ENCODE data around the gene ANKS1B. TPM values are rescaled to one million over a fixed set of nuclear protein-coding genes. Genes with fewer than 3 reads are reported as not detected.

Gene ANKS1B
- total RNA-seq, 1 donor from 2014 or later = 11.3 TPM

DNA sequence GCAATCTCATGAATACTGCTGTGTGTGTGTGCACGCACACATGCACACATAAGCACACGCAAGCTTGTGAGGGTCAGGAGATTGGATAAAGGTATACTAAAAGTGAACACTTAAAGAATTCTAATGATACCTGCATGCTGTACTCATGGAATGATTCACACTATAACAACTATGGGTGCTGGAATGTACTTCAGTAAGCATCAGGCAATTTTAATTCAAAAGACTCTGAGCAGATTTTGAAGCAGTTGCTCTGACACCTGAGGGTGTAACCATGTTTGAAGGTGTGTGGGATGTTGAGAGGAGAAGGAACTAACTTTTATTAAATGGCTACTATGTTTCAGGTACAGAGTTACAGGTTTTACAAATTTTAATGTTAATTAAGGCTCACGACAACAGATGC, 275.6 kb downstream of the ANKS1B start:
- H3K4me3 Mint-ChIP-seq (ENCODE audit: unreplicated experiment) = no peak overlapping the region
- DNase-seq = no peak
- no peak overlapping the region for H3K27ac Mint-ChIP-seq (ENCODE audit: unreplicated experiment)
- no peaks in the 10 kb centered on the region for H3K27me3 Mint-ChIP-seq (ENCODE audit: unreplicated experiment)
- no peaks in the 10 kb centered on the region for H3K4me1 Mint-ChIP-seq (ENCODE audit: low read depth, unreplicated experiment)
- TF ChIP-seq, protein P1, sequence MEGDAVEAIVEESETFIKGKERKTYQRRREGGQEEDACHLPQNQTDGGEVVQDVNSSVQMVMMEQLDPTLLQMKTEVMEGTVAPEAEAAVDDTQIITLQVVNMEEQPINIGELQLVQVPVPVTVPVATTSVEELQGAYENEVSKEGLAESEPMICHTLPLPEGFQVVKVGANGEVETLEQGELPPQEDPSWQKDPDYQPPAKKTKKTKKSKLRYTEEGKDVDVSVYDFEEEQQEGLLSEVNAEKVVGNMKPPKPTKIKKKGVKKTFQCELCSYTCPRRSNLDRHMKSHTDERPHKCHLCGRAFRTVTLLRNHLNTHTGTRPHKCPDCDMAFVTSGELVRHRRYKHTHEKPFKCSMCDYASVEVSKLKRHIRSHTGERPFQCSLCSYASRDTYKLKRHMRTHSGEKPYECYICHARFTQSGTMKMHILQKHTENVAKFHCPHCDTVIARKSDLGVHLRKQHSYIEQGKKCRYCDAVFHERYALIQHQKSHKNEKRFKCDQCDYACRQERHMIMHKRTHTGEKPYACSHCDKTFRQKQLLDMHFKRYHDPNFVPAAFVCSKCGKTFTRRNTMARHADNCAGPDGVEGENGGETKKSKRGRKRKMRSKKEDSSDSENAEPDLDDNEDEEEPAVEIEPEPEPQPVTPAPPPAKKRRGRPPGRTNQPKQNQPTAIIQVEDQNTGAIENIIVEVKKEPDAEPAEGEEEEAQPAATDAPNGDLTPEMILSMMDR (IDR thresholded peaks at IDR 0.05; ENCODE audit: partially characterized antibody, unreplicated experiment) = no peak
- no peaks in the 10 kb centered on the region for H3K9me3 Mint-ChIP-seq (ENCODE audit: unreplicated experiment)
- no peaks in the 10 kb centered on the region for H3K36me3 Mint-ChIP-seq (ENCODE audit: unreplicated experiment)

DNA sequence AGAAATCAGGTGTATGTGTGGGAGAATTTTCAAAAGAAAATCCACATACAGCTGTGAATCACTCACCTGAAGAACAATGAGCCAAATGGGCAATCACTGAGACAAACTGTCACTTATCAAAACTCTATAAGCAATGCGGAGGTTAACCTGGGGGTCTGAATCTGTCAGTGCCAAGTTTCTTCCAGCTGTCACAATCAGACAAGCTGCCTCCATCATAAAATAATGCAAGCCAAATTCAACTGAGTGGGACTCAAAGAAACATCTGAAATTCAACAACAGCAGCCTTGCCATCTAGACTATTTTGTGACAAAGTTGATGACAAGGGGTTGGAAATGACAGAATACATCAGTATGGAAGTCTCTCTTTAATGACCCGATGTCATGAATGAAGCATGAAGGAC, 276.9 kb downstream of the ANKS1B start:
- no peaks in the 10 kb centered on the region for H3K9me3 Mint-ChIP-seq (ENCODE audit: unreplicated experiment)

DNA sequence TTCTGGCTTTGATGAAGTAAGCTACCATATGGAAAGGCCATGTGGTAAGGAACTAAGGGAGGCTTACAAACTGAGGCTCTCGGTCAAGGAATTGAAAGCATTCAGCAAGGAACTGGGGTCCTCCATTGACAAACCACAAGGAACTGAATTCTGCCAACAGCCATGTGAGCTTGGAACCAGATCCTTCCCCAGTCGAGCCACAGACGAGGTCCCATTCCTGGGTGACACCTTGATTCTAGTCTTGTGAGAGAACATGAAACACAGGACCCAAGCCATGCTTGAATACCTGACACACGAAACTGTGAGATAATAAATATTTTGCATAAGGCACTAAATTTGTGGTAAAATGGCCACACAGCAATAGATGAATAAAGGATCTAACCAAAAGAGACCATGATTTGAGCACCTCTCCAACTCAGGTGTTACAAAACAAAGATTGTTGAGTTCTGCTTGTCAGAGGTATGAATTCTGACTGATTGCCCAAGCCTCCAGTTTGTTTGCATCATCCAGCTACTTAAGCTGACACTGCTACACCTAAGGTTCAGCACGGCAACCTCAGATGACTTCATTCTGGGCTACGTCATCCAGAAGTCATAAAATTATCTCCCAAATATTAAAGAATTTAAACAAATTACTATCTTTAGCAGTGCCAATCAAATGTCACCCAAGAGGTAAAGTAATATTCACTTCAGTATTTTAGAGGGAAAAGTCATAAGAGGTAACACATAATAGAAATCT, 277.8 kb downstream of the ANKS1B start:
- Mint-ChIP-seq H3K4me1 (ENCODE audit: low read depth, unreplicated experiment) (no peaks in the 10 kb centered on the region), H3K27ac (ENCODE audit: unreplicated experiment) (no peak overlapping the region), H3K36me3 (ENCODE audit: unreplicated experiment) (no peaks in the 10 kb centered on the region), H3K4me3 (ENCODE audit: unreplicated experiment) (no peak overlapping the region), H3K9me3 (ENCODE audit: unreplicated experiment) (no peaks in the 10 kb centered on the region), H3K27me3 (ENCODE audit: unreplicated experiment) (no peaks in the 10 kb centered on the region)
- TF ChIP-seq, protein P1 (IDR thresholded peaks at IDR 0.05; ENCODE audit: partially characterized antibody, unreplicated experiment) = no peak
- no peak for DNase-seq

More for the DNA sequence above, 276.9 kb downstream of the ANKS1B start:
- H3K36me3 Mint-ChIP-seq (ENCODE audit: unreplicated experiment) = no peaks in the 10 kb centered on the region
- H3K27me3 Mint-ChIP-seq (ENCODE audit: unreplicated experiment) = no peaks in the 10 kb centered on the region
- H3K4me1 Mint-ChIP-seq (ENCODE audit: low read depth, unreplicated experiment) = no peaks in the 10 kb centered on the region
- TF ChIP-seq, protein P1 (IDR thresholded peaks at IDR 0.05; ENCODE audit: partially characterized antibody, unreplicated experiment) = no peak
- no peak for DNase-seq
- H3K27ac Mint-ChIP-seq (ENCODE audit: unreplicated experiment) = no peak overlapping the region
- no peak overlapping the region for H3K4me3 Mint-ChIP-seq (ENCODE audit: unreplicated experiment)

DNA sequence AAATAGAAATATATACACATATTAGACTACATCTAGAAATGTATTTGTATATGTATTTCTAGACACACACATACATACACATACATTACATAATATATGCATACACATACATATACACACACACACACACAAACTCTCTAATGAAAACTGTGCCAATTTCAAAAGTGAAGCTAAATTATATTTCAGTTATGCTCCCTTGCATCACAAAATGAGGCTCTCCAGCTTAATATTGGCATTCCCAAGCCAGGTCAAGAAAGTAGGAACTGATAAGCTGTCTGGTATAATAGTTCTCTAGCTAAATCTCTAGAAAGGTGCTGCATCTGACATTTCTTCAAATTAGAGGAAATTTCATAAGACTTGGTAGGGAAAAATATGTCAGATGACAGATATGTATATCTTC, 280.3 kb downstream of the ANKS1B start:
- Mint-ChIP-seq H3K27me3 (ENCODE audit: unreplicated experiment) (no peaks in the 10 kb centered on the region), H3K36me3 (ENCODE audit: unreplicated experiment) (no peaks in the 10 kb centered on the region), H3K27ac (ENCODE audit: unreplicated experiment) (no peak overlapping the region), H3K4me1 (ENCODE audit: low read depth, unreplicated experiment) (no peaks in the 10 kb centered on the region), H3K9me3 (ENCODE audit: unreplicated experiment) (no peaks in the 10 kb centered on the region), H3K4me3 (ENCODE audit: unreplicated experiment) (no peak overlapping the region)
- TF ChIP-seq, protein P1 (IDR thresholded peaks at IDR 0.05; ENCODE audit: partially characterized antibody, unreplicated experiment) = no peak
- no peak for DNase-seq

DNA sequence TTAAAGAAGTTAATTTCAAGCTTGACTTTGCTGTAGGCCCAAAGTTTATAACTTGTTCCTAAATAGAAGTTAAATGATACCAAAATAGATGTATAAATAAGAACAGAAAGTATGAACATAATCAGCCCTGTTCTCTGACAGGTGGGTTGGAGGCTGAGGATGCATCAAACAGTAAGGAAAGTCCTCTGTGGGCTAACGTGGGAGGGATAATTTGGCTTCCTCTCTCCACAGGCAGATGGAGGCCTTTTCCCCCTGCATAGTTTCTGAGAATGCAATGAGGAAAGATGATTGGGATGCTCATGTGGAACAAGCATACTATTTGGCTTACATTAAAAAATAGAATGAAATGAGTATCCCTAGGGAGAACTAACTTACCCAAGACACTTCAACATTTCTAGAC, 280.7 kb downstream of the ANKS1B start:
- Mint-ChIP-seq H3K4me3 (ENCODE audit: unreplicated experiment) (no peak overlapping the region), H3K27ac (ENCODE audit: unreplicated experiment) (no peak overlapping the region), H3K9me3 (ENCODE audit: unreplicated experiment) (no peaks in the 10 kb centered on the region), H3K36me3 (ENCODE audit: unreplicated experiment) (no peaks in the 10 kb centered on the region), H3K27me3 (ENCODE audit: unreplicated experiment) (no peaks in the 10 kb centered on the region), H3K4me1 (ENCODE audit: low read depth, unreplicated experiment) (no peaks in the 10 kb centered on the region)
- TF ChIP-seq, protein P1 (IDR thresholded peaks at IDR 0.05; ENCODE audit: partially characterized antibody, unreplicated experiment) = no peak
- no peak for DNase-seq

Measured in glutamatergic neuron (in vitro differentiated cells).